ENCODE data around the gene GPHA2. TPM values are rescaled to one million over a fixed set of nuclear protein-coding genes. Genes with fewer than 3 reads are reported as not detected.
A peak's percentile ranks its signal among the peaks of the same experiment; 100 is the strongest.

The GPHA2 gene
- polyA plus RNA-seq, 4 donors = 0.13 to 0.19 TPM; not detected in 2

GRCh38 chr11:64933935-64934681 lies 1.6 kb downstream of the GPHA2 start:
- no peaks in the 10 kb centered on the region for H3K9me3 ChIP-seq (ENCODE audit: control insufficient read depth in 2 of 2, insufficient read depth in 1 of 2, low read depth in 1 of 2, low read length in 1 of 2)
- no peak for DNase-seq
- no peak overlapping the region for H3K27ac ChIP-seq (ENCODE audit: low read depth in 1 of 3, low read length in 2 of 3)
- H3K4me3 ChIP-seq (ENCODE audit: low read depth in 1 of 3, low read length in 3 of 3) = no peak overlapping the region
- peaks cover 0 to 2% (median 0%) of the 10 kb centered on the region in 3 donors for H3K27me3 ChIP-seq (ENCODE audit: control insufficient read depth in 3 of 3, insufficient read depth in 3 of 3, low read length in 3 of 3)
- no peak for FAIRE-seq
- H3K4me1 ChIP-seq (ENCODE audit: control insufficient read depth in 3 of 3, insufficient read depth in 2 of 3, low read depth in 1 of 3, low read length in 2 of 3) = peaks cover 0 to 17% (median 0%) of the 10 kb centered on the region in 3 donors
- H3K36me3 ChIP-seq (ENCODE audit: control insufficient read depth in 3 of 3, insufficient read depth in 2 of 3, low read depth in 1 of 3, low read length in 3 of 3) = peaks cover 12 to 43% (median 15%) of the 10 kb centered on the region in 3 donors
- 77 to 85% (median 80%) methylated on average over 10 of the region's 10 CpGs for WGBS, 3 donors

DNA sequence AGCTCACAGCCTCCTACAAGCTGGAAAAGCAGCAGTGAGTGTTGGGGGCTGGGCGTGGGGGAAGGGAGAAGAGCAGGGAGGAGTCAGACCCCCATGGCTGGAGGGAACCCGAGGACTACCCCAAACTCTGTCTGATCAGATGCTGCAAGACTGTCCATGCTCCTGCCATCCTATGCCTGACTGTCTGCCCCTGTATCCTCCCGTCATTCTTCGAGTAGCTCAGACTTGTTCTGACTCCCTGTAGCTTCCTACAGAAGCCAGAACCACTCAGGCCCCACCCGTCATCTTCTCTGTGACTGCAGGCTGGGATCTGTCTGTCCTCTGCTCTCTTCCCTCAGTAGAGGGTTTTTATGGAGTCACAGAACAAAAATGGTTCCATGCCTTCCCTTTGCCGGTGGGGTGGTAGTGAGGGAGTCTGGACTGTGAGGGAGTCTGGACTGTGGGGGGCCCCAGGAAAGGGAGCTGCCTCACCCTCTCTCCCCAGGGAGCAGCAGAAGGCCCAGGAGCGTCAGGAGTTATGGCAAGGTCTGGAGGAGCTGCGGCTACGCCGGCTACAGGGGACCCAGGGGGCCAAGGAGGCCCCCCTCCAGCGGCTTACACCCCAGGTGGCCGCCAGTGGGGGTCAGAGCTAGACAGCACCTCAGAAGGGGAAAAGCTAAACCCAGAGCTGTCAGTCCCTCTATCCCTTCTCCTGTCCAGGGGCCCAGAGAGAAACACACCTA lies 2.3 kb downstream of the GPHA2 start:
- H3K4me3 ChIP-seq (ENCODE audit: low read depth in 1 of 3, low read length in 3 of 3) = no peak overlapping the region
- FAIRE-seq (no peak), DNase-seq (peak in 1 of 2 donors; percentile 11)
- no peak overlapping the region for H3K27ac ChIP-seq (ENCODE audit: low read depth in 1 of 3, low read length in 2 of 3)
- peaks cover 0 to 2% (median 0%) of the 10 kb centered on the region in 3 donors for H3K27me3 ChIP-seq (ENCODE audit: control insufficient read depth in 3 of 3, insufficient read depth in 3 of 3, low read length in 3 of 3)
- H3K36me3 ChIP-seq (ENCODE audit: control insufficient read depth in 3 of 3, insufficient read depth in 2 of 3, low read depth in 1 of 3, low read length in 3 of 3) = peaks cover 12 to 48% (median 15%) of the 10 kb centered on the region in 3 donors
- WGBS, 3 donors = 85 to 95% (median 91%) methylated on average over 11 to 12 of the region's 12 CpGs
- H3K4me1 ChIP-seq (ENCODE audit: control insufficient read depth in 3 of 3, insufficient read depth in 2 of 3, low read depth in 1 of 3, low read length in 2 of 3) = peaks cover 0 to 17% (median 0%) of the 10 kb centered on the region in 3 donors
- H3K9me3 ChIP-seq (ENCODE audit: control insufficient read depth in 2 of 2, insufficient read depth in 1 of 2, low read depth in 1 of 2, low read length in 1 of 2) = no peaks in the 10 kb centered on the region

DNA sequence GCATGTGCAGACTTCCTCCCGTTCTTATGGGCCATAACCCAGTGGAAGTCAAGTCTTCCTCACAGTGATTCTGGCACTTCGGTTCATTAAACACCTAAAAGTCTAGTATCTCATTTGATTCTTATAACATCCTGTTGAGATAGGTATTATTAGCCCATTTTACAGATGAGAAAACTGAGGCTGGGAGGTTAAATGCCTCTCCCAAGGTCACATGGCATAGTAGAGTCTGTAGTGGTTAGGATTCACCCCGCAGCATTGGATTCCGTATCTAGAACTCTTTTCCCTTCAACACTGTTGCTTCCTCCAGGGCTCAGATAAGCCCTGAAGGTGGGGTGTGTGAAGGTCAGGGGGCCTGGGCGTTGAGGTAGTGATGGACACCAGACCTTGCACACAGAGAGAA lies 3.4 kb downstream of the GPHA2 start:
- peaks cover 12 to 57% (median 15%) of the 10 kb centered on the region in 3 donors for H3K36me3 ChIP-seq (ENCODE audit: control insufficient read depth in 3 of 3, insufficient read depth in 2 of 3, low read depth in 1 of 3, low read length in 3 of 3)

DNA sequence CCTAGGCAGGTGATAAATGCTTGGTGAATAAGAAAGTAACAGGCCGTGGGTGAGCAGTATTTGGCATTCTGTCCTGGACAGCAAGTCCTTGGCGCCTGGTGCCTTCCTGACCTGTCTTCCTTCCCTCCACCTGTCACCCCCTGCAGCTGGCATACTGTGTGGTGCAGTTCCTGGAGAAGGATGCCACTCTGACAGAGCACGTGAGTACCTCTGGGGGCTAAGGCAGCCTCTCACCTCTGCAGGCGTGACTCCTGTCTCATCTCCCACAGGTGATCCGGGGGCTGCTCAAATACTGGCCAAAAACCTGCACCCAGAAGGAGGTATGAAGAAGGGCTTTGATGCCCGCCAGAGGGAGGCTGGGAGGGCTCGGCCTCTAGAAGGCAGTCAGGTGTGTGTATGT lies 4.4 kb downstream of the GPHA2 start:
- DNase-seq = no peak
- no peaks in the 10 kb centered on the region for H3K27me3 ChIP-seq (ENCODE audit: control insufficient read depth in 3 of 3, insufficient read depth in 3 of 3, low read length in 3 of 3)
- no peaks in the 10 kb centered on the region for H3K9me3 ChIP-seq (ENCODE audit: control insufficient read depth in 2 of 2, insufficient read depth in 1 of 2, low read depth in 1 of 2, low read length in 1 of 2)
- peaks cover 12 to 59% (median 15%) of the 10 kb centered on the region in 3 donors for H3K36me3 ChIP-seq (ENCODE audit: control insufficient read depth in 3 of 3, insufficient read depth in 2 of 3, low read depth in 1 of 3, low read length in 3 of 3)
- peaks cover 0 to 17% (median 0%) of the 10 kb centered on the region in 3 donors for H3K4me1 ChIP-seq (ENCODE audit: control insufficient read depth in 3 of 3, insufficient read depth in 2 of 3, low read depth in 1 of 3, low read length in 2 of 3)
- no peak overlapping the region for H3K27ac ChIP-seq (ENCODE audit: low read depth in 1 of 3, low read length in 2 of 3)
- H3K4me3 ChIP-seq (ENCODE audit: low read depth in 1 of 3, low read length in 3 of 3) = no peak overlapping the region
- 94 to 99% (median 96%) methylated on average over 7 of the region's 7 CpGs for WGBS, 3 donors
- FAIRE-seq = no peak

More for the DNA sequence above, 3.4 kb downstream of the GPHA2 start:
- Histone ChIP-seq H3K27me3 (ENCODE audit: control insufficient read depth in 3 of 3, insufficient read depth in 3 of 3, low read length in 3 of 3) (peaks cover 0 to 2% (median 0%) of the 10 kb centered on the region in 3 donors), H3K4me3 (ENCODE audit: low read depth in 1 of 3, low read length in 3 of 3) (no peak overlapping the region), H3K4me1 (ENCODE audit: control insufficient read depth in 3 of 3, insufficient read depth in 2 of 3, low read depth in 1 of 3, low read length in 2 of 3) (peaks cover 0 to 17% (median 0%) of the 10 kb centered on the region in 3 donors), H3K27ac (ENCODE audit: low read depth in 1 of 3, low read length in 2 of 3) (no peak overlapping the region), H3K9me3 (ENCODE audit: control insufficient read depth in 2 of 2, insufficient read depth in 1 of 2, low read depth in 1 of 2, low read length in 1 of 2) (no peaks in the 10 kb centered on the region)
- no peak for FAIRE-seq
- WGBS, 3 donors = 87 to 90% (median 89%) methylated on average over 5 of the region's 5 CpGs
- DNase-seq = no peak

GRCh38 chr11:64930340-64930739 lies 5.4 kb downstream of the GPHA2 start:
- 95 to 99% (median 96%) methylated on average over 6 of the region's 6 CpGs for WGBS, 3 donors
- peaks cover 12 to 61% (median 15%) of the 10 kb centered on the region in 3 donors for H3K36me3 ChIP-seq (ENCODE audit: control insufficient read depth in 3 of 3, insufficient read depth in 2 of 3, low read depth in 1 of 3, low read length in 3 of 3)
- H3K4me1 ChIP-seq (ENCODE audit: control insufficient read depth in 3 of 3, insufficient read depth in 2 of 3, low read depth in 1 of 3, low read length in 2 of 3) = peaks cover 0 to 22% (median 7%) of the 10 kb centered on the region in 3 donors
- peaks cover 0 to 2% (median 0%) of the 10 kb centered on the region in 3 donors for H3K27me3 ChIP-seq (ENCODE audit: control insufficient read depth in 3 of 3, insufficient read depth in 3 of 3, low read length in 3 of 3)
- FAIRE-seq = no peak
- no peak overlapping the region for H3K27ac ChIP-seq (ENCODE audit: low read depth in 1 of 3, low read length in 2 of 3)
- no peaks in the 10 kb centered on the region for H3K9me3 ChIP-seq (ENCODE audit: control insufficient read depth in 2 of 2, insufficient read depth in 1 of 2, low read depth in 1 of 2, low read length in 1 of 2)
- no peak overlapping the region for H3K4me3 ChIP-seq (ENCODE audit: low read depth in 1 of 3, low read length in 3 of 3)
- DNase-seq = no peak

GRCh38 chr11:64929625-64930024 lies 6.1 kb downstream of the GPHA2 start:
- WGBS, 3 donors = 87 to 93% (median 88%) methylated on average over 7 of the region's 7 CpGs
- Histone ChIP-seq H3K36me3 (ENCODE audit: control insufficient read depth in 3 of 3, insufficient read depth in 2 of 3, low read depth in 1 of 3, low read length in 3 of 3) (peaks cover 12 to 61% (median 15%) of the 10 kb centered on the region in 3 donors), H3K4me1 (ENCODE audit: control insufficient read depth in 3 of 3, insufficient read depth in 2 of 3, low read depth in 1 of 3, low read length in 2 of 3) (peaks cover 0 to 19% (median 9%) of the 10 kb centered on the region in 3 donors), H3K27me3 (ENCODE audit: control insufficient read depth in 3 of 3, insufficient read depth in 3 of 3, low read length in 3 of 3) (peaks cover 0 to 6% (median 0%) of the 10 kb centered on the region in 3 donors), H3K9me3 (ENCODE audit: control insufficient read depth in 2 of 2, insufficient read depth in 1 of 2, low read depth in 1 of 2, low read length in 1 of 2) (no peaks in the 10 kb centered on the region), H3K4me3 (ENCODE audit: low read depth in 1 of 3, low read length in 3 of 3) (no peak overlapping the region), H3K27ac (ENCODE audit: low read depth in 1 of 3, low read length in 2 of 3) (no peak overlapping the region)
- no peak for FAIRE-seq
- DNase-seq = no peak

GRCh38 chr11:64928957-64929356 lies 6.7 kb downstream of the GPHA2 start:
- peaks cover 12 to 60% (median 15%) of the 10 kb centered on the region in 3 donors for H3K36me3 ChIP-seq (ENCODE audit: control insufficient read depth in 3 of 3, insufficient read depth in 2 of 3, low read depth in 1 of 3, low read length in 3 of 3)
- WGBS, 3 donors = 95 to 98% (median 96%) methylated on average over 2 of the region's 2 CpGs
- FAIRE-seq = no peak

GRCh38 chr11:64926689-64927088 lies 9.0 kb downstream of the GPHA2 start:
- WGBS, 3 donors = 86 to 92% (median 90%) methylated on average over 17 to 22 of the region's 22 CpGs
- DNase-seq = no peak
- Histone ChIP-seq H3K27me3 (ENCODE audit: control insufficient read depth in 3 of 3, insufficient read depth in 3 of 3, low read length in 3 of 3) (peaks cover 0 to 6% (median 0%) of the 10 kb centered on the region in 3 donors), H3K9me3 (ENCODE audit: control insufficient read depth in 2 of 2, insufficient read depth in 1 of 2, low read depth in 1 of 2, low read length in 1 of 2) (no peaks in the 10 kb centered on the region), H3K36me3 (ENCODE audit: control insufficient read depth in 3 of 3, insufficient read depth in 2 of 3, low read depth in 1 of 3, low read length in 3 of 3) (peaks cover 8 to 38% (median 13%) of the 10 kb centered on the region in 3 donors), H3K27ac (ENCODE audit: low read depth in 1 of 3, low read length in 2 of 3) (no peak overlapping the region), H3K4me1 (ENCODE audit: control insufficient read depth in 3 of 3, insufficient read depth in 2 of 3, low read depth in 1 of 3, low read length in 2 of 3) (peaks cover 0 to 16% (median 9%) of the 10 kb centered on the region in 3 donors), H3K4me3 (ENCODE audit: low read depth in 1 of 3, low read length in 3 of 3) (no peak overlapping the region)
- no peak for FAIRE-seq

More at GRCh38 chr11:64928957-64929356, 6.7 kb downstream of the GPHA2 start:
- H3K4me1 ChIP-seq (ENCODE audit: control insufficient read depth in 3 of 3, insufficient read depth in 2 of 3, low read depth in 1 of 3, low read length in 2 of 3) = peaks cover 0 to 15% (median 9%) of the 10 kb centered on the region in 3 donors
- no peak overlapping the region for H3K4me3 ChIP-seq (ENCODE audit: low read depth in 1 of 3, low read length in 3 of 3)
- DNase-seq = no peak
- peaks cover 0 to 6% (median 0%) of the 10 kb centered on the region in 3 donors for H3K27me3 ChIP-seq (ENCODE audit: control insufficient read depth in 3 of 3, insufficient read depth in 3 of 3, low read length in 3 of 3)
- no peaks in the 10 kb centered on the region for H3K9me3 ChIP-seq (ENCODE audit: control insufficient read depth in 2 of 2, insufficient read depth in 1 of 2, low read depth in 1 of 2, low read length in 1 of 2)
- no peak overlapping the region for H3K27ac ChIP-seq (ENCODE audit: low read depth in 1 of 3, low read length in 2 of 3)

All from small intestine (tissue), 7 donors.